ENCODE measurements around the gene PDHX.

DNA sequence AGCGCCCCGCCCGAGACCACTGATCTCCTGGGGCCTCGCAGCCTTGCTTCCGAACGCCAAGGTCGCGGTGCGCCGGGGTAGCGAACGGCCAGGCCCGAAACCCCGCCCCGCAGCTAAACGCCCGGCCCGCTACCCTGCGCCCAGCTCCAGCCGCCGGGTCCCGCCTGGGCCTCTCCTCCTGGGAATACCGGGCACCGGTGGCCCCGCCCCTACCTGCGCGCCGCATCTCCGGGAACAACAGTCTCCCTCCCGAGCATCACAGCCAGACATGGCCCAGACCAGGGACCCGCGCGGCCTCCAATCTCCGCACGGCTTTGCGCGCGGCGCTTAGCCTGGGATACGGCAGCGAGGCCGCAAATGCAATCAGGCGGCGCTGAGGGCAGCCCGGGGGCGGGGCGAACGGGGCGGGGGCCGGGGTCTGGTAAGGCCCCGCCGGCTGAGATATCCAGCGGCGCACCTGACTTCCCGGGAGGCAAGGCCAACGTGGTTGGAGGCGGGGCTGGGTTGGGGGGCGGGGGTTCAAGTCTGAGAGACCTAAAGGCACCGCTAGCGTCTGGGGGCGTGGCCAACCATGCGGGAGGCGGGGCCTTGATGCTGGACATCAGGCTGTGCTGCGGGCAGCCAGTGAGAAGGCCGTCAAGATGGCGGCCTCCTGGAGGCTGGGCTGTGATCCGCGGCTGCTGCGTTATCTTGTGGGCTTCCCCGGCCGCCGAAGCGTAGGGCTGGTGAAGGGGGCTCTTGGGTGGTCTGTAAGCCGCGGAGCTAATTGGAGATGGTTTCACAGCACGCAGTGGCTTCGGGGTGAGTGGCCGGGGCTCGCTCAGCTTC, at the start of gene PDHX, which contains the start of gene APIP:
- TF ChIP-seq, protein P1, sequence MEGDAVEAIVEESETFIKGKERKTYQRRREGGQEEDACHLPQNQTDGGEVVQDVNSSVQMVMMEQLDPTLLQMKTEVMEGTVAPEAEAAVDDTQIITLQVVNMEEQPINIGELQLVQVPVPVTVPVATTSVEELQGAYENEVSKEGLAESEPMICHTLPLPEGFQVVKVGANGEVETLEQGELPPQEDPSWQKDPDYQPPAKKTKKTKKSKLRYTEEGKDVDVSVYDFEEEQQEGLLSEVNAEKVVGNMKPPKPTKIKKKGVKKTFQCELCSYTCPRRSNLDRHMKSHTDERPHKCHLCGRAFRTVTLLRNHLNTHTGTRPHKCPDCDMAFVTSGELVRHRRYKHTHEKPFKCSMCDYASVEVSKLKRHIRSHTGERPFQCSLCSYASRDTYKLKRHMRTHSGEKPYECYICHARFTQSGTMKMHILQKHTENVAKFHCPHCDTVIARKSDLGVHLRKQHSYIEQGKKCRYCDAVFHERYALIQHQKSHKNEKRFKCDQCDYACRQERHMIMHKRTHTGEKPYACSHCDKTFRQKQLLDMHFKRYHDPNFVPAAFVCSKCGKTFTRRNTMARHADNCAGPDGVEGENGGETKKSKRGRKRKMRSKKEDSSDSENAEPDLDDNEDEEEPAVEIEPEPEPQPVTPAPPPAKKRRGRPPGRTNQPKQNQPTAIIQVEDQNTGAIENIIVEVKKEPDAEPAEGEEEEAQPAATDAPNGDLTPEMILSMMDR (IDR thresholded peaks at IDR 0.05), result no peak
- TF ChIP-seq POLR2A (IDR thresholded peaks at IDR 0.05), result peak; percentile 94

Data from right lobe of liver (tissue), 4 donors.